Measurements from ENCODE around the gene PRR5. TPM values are rescaled to one million over a fixed set of nuclear protein-coding genes. Genes with fewer than 3 reads are reported as not detected.

PRR5 gene
- total and polyA plus RNA-seq, 2 donors = 5.9 to 16.2 TPM

- no peak overlapping the region for H3K4me3 ChIP-seq (ENCODE audit: low read length in 2 of 2)
- peaks cover 5 to 22% of the 10 kb centered on the region in 2 donors for H3K4me1 ChIP-seq (ENCODE audit: control insufficient read depth in 2 of 2, insufficient read depth in 2 of 2, low read length in 2 of 2)
- no peak overlapping the region for H3K27ac ChIP-seq (ENCODE audit: low read depth in 1 of 2, low read length in 1 of 2)
- 88% methylated on average over 19 of the region's 19 CpGs for WGBS
- DNase-seq (ENCODE audit: low read depth in 6 of 9, low spot score in 9 of 9) = no peak
- peaks cover 0 to 3% of the 10 kb centered on the region in 2 donors for H3K9me3 ChIP-seq (ENCODE audit: control insufficient read depth in 2 of 2, insufficient read depth in 1 of 2, low read length in 1 of 2)
- peaks cover 0 to 2% of the 10 kb centered on the region in 2 donors for H3K27me3 ChIP-seq (ENCODE audit: control insufficient read depth in 2 of 2, insufficient read depth in 1 of 2, low read length in 1 of 2)
- H3K36me3 ChIP-seq (ENCODE audit: control insufficient read depth in 2 of 2, insufficient read depth in 2 of 2, low read length in 1 of 2) = peaks cover 0 to 11% of the 10 kb centered on the region in 2 donors
These were observed 28.7 kb downstream of the PRR5 start for GRCh38 chr22:44730490-44731356.

- no peak overlapping the region for H3K4me3 ChIP-seq (ENCODE audit: low read length in 2 of 2)
- H3K27ac ChIP-seq (ENCODE audit: low read depth in 1 of 2, low read length in 1 of 2) = no peak overlapping the region
- WGBS = 93% methylated on average over 7 of the region's 7 CpGs
- H3K27me3 ChIP-seq (ENCODE audit: control insufficient read depth in 2 of 2, insufficient read depth in 1 of 2, low read length in 1 of 2) = peaks cover 0 to 2% of the 10 kb centered on the region in 2 donors
- H3K36me3 ChIP-seq (ENCODE audit: control insufficient read depth in 2 of 2, insufficient read depth in 2 of 2, low read length in 1 of 2) = peaks cover 0 to 5% of the 10 kb centered on the region in 2 donors
- DNase-seq (ENCODE audit: low read depth in 6 of 9, low spot score in 9 of 9) = no peak
- H3K9me3 ChIP-seq (ENCODE audit: control insufficient read depth in 2 of 2, insufficient read depth in 1 of 2, low read length in 1 of 2) = peaks cover 0 to 3% of the 10 kb centered on the region in 2 donors
- H3K4me1 ChIP-seq (ENCODE audit: control insufficient read depth in 2 of 2, insufficient read depth in 2 of 2, low read length in 2 of 2) = peaks cover 5 to 27% of the 10 kb centered on the region in 2 donors
These were observed 29.5 kb downstream of the PRR5 start for GRCh38 chr22:44731357-44731970.

- peaks cover 5 to 27% of the 10 kb centered on the region in 2 donors for H3K4me1 ChIP-seq (ENCODE audit: control insufficient read depth in 2 of 2, insufficient read depth in 2 of 2, low read length in 2 of 2)
- DNase-seq (ENCODE audit: low read depth in 6 of 9, low spot score in 9 of 9) = no peak
- WGBS = 97% methylated on average over 21 of the region's 21 CpGs
These were observed 30.1 kb downstream of the PRR5 start for GRCh38 chr22:44732017-44732561.

GRCh38 chr22:44732661-44733060, 30.7 kb downstream of the PRR5 start:
- Histone ChIP-seq H3K9me3 (ENCODE audit: control insufficient read depth in 2 of 2, insufficient read depth in 1 of 2, low read length in 1 of 2) (peaks cover 0 to 3% of the 10 kb centered on the region in 2 donors), H3K4me1 (ENCODE audit: control insufficient read depth in 2 of 2, insufficient read depth in 2 of 2, low read length in 2 of 2) (peaks cover 5 to 27% of the 10 kb centered on the region in 2 donors), H3K27ac (ENCODE audit: low read depth in 1 of 2, low read length in 1 of 2) (no peak overlapping the region), H3K36me3 (ENCODE audit: control insufficient read depth in 2 of 2, insufficient read depth in 2 of 2, low read length in 1 of 2) (peaks cover 0 to 2% of the 10 kb centered on the region in 2 donors), H3K27me3 (ENCODE audit: control insufficient read depth in 2 of 2, insufficient read depth in 1 of 2, low read length in 1 of 2) (peaks cover 0 to 6% of the 10 kb centered on the region in 2 donors), H3K4me3 (ENCODE audit: low read length in 2 of 2) (no peak overlapping the region)
- no peak for DNase-seq (ENCODE audit: low read depth in 6 of 9, low spot score in 9 of 9)
- WGBS = 95% methylated on average over 27 of the region's 27 CpGs

More at GRCh38 chr22:44732017-44732561, 30.1 kb downstream of the PRR5 start:
- Histone ChIP-seq H3K27me3 (ENCODE audit: control insufficient read depth in 2 of 2, insufficient read depth in 1 of 2, low read length in 1 of 2) (peaks cover 0 to 2% of the 10 kb centered on the region in 2 donors), H3K9me3 (ENCODE audit: control insufficient read depth in 2 of 2, insufficient read depth in 1 of 2, low read length in 1 of 2) (peaks cover 0 to 3% of the 10 kb centered on the region in 2 donors), H3K27ac (ENCODE audit: low read depth in 1 of 2, low read length in 1 of 2) (no peak overlapping the region), H3K36me3 (ENCODE audit: control insufficient read depth in 2 of 2, insufficient read depth in 2 of 2, low read length in 1 of 2) (peaks cover 0 to 2% of the 10 kb centered on the region in 2 donors), H3K4me3 (ENCODE audit: low read length in 2 of 2) (no peak overlapping the region)

GRCh38 chr22:44733426-44734106, 31.6 kb downstream of the PRR5 start:
- H3K4me3 ChIP-seq (ENCODE audit: low read length in 2 of 2) = no peak overlapping the region
- peaks cover 5 to 21% of the 10 kb centered on the region in 2 donors for H3K4me1 ChIP-seq (ENCODE audit: control insufficient read depth in 2 of 2, insufficient read depth in 2 of 2, low read length in 2 of 2)
- H3K36me3 ChIP-seq (ENCODE audit: control insufficient read depth in 2 of 2, insufficient read depth in 2 of 2, low read length in 1 of 2) = peaks cover 0 to 2% of the 10 kb centered on the region in 2 donors
- 95% methylated on average over 14 of the region's 14 CpGs for WGBS
- peaks cover 0 to 14% of the 10 kb centered on the region in 2 donors for H3K27me3 ChIP-seq (ENCODE audit: control insufficient read depth in 2 of 2, insufficient read depth in 1 of 2, low read length in 1 of 2)
- no peak for DNase-seq (ENCODE audit: low read depth in 6 of 9, low spot score in 9 of 9)
- peaks cover 0 to 3% of the 10 kb centered on the region in 2 donors for H3K9me3 ChIP-seq (ENCODE audit: control insufficient read depth in 2 of 2, insufficient read depth in 1 of 2, low read length in 1 of 2)
- H3K27ac ChIP-seq (ENCODE audit: low read depth in 1 of 2, low read length in 1 of 2) = no peak overlapping the region

GRCh38 chr22:44734278-44734677, 32.3 kb downstream of the PRR5 start:
- H3K9me3 ChIP-seq (ENCODE audit: control insufficient read depth in 2 of 2, insufficient read depth in 1 of 2, low read length in 1 of 2) = peaks cover 0 to 3% of the 10 kb centered on the region in 2 donors
- no peak overlapping the region for H3K27ac ChIP-seq (ENCODE audit: low read depth in 1 of 2, low read length in 1 of 2)
- H3K27me3 ChIP-seq (ENCODE audit: control insufficient read depth in 2 of 2, insufficient read depth in 1 of 2, low read length in 1 of 2) = peaks cover 0 to 14% of the 10 kb centered on the region in 2 donors
- no peak for DNase-seq (ENCODE audit: low read depth in 6 of 9, low spot score in 9 of 9)
- H3K4me3 ChIP-seq (ENCODE audit: low read length in 2 of 2) = no peak overlapping the region
- WGBS = 82% methylated on average over 8 of the region's 8 CpGs
- peaks cover 0 to 2% of the 10 kb centered on the region in 2 donors for H3K36me3 ChIP-seq (ENCODE audit: control insufficient read depth in 2 of 2, insufficient read depth in 2 of 2, low read length in 1 of 2)
- H3K4me1 ChIP-seq (ENCODE audit: control insufficient read depth in 2 of 2, insufficient read depth in 2 of 2, low read length in 2 of 2) = peaks cover 4 to 13% of the 10 kb centered on the region in 2 donors

- WGBS = 91% methylated on average over 23 of the region's 23 CpGs
- Histone ChIP-seq H3K27ac (ENCODE audit: low read depth in 1 of 2, low read length in 1 of 2) (no peak overlapping the region), H3K4me3 (ENCODE audit: low read length in 2 of 2) (no peak overlapping the region), H3K27me3 (ENCODE audit: control insufficient read depth in 2 of 2, insufficient read depth in 1 of 2, low read length in 1 of 2) (peaks cover 0 to 11% of the 10 kb centered on the region in 2 donors), H3K4me1 (ENCODE audit: control insufficient read depth in 2 of 2, insufficient read depth in 2 of 2, low read length in 2 of 2) (peaks cover 0 to 7% of the 10 kb centered on the region in 2 donors), H3K36me3 (ENCODE audit: control insufficient read depth in 2 of 2, insufficient read depth in 2 of 2, low read length in 1 of 2) (peaks cover 0 to 2% of the 10 kb centered on the region in 2 donors), H3K9me3 (ENCODE audit: control insufficient read depth in 2 of 2, insufficient read depth in 1 of 2, low read length in 1 of 2) (peaks cover 0 to 3% of the 10 kb centered on the region in 2 donors)
- DNase-seq (ENCODE audit: low read depth in 6 of 9, low spot score in 9 of 9) = no peak
These were observed 33.0 kb downstream of the PRR5 start for GRCh38 chr22:44734801-44735517.
